ENCODE data around the gene NEK6. TPM values are rescaled to one million over a fixed set of nuclear protein-coding genes. Genes with fewer than 3 reads are reported as not detected.

NEK6 gene
- total RNA-seq, 1 donor from 2014 or later, result 14.7 TPM

DNA sequence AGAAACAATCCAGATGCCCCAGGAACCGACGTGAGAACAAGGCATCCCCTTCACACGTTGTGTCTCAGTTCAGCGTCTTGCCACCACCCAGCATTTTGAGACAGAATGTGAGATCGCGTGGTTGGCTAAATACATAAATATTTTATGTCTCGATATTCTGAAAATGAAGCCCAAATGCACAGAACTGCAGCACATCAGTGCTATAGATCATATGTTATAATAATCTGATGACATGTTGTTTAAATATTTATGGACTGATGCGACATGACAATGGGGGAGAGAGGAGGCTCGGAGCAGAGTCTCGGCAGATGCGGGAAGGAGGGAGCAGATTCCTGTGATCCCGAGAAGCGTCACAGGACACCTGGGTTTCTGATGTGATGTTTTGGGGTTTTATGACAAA, 10.9 kb downstream of the NEK6 start:
- FAIRE-seq, result no peak

DNA sequence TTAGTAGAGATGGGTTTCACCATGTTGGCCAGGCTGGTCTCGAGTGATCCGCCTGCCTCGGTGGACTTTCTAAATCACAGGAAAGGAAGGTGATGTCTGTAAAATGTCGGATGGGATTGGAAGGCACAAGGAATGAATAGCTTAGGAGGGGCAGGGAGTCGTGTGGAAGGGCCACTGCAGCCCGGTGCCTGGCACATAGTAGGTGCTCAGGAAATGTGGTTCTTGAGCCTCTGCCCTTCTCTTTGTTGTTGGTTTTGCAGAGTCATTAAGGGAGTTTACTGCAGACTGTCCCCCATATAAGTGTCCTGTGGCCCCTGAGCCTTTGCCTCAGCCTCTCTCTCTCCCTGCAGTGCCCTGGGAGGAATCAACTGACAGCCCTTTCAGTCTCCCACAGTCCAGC, 11.8 kb downstream of the NEK6 start:
- DNase-seq (ENCODE audit: low read depth) (no peak), FAIRE-seq (no peak)
- Histone ChIP-seq H3K27me3 (ENCODE audit: control insufficient read depth, insufficient read depth, low read length) (no peaks in the 10 kb centered on the region), H3K36me3 (ENCODE audit: control insufficient read depth, insufficient read depth, low read length) (peaks cover 3% of the 10 kb centered on the region), H3K4me3 (ENCODE audit: low read depth, low read length) (no peak overlapping the region)
- TF ChIP-seq, protein P1, sequence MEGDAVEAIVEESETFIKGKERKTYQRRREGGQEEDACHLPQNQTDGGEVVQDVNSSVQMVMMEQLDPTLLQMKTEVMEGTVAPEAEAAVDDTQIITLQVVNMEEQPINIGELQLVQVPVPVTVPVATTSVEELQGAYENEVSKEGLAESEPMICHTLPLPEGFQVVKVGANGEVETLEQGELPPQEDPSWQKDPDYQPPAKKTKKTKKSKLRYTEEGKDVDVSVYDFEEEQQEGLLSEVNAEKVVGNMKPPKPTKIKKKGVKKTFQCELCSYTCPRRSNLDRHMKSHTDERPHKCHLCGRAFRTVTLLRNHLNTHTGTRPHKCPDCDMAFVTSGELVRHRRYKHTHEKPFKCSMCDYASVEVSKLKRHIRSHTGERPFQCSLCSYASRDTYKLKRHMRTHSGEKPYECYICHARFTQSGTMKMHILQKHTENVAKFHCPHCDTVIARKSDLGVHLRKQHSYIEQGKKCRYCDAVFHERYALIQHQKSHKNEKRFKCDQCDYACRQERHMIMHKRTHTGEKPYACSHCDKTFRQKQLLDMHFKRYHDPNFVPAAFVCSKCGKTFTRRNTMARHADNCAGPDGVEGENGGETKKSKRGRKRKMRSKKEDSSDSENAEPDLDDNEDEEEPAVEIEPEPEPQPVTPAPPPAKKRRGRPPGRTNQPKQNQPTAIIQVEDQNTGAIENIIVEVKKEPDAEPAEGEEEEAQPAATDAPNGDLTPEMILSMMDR (IDR thresholded peaks at IDR 0.05; ENCODE audit: insufficient read depth, low read length, severe bottlenecking), result no peak

More for the DNA sequence above, 10.9 kb downstream of the NEK6 start:
- DNase-seq (ENCODE audit: low read depth), result no peak
- peaks cover 3% of the 10 kb centered on the region for H3K36me3 ChIP-seq (ENCODE audit: control insufficient read depth, insufficient read depth, low read length)
- H3K27me3 ChIP-seq (ENCODE audit: control insufficient read depth, insufficient read depth, low read length), result no peaks in the 10 kb centered on the region
- H3K4me3 ChIP-seq (ENCODE audit: low read depth, low read length), result no peak overlapping the region
- TF ChIP-seq, protein P1 (IDR thresholded peaks at IDR 0.05; ENCODE audit: insufficient read depth, low read length, severe bottlenecking), result no peak

DNA sequence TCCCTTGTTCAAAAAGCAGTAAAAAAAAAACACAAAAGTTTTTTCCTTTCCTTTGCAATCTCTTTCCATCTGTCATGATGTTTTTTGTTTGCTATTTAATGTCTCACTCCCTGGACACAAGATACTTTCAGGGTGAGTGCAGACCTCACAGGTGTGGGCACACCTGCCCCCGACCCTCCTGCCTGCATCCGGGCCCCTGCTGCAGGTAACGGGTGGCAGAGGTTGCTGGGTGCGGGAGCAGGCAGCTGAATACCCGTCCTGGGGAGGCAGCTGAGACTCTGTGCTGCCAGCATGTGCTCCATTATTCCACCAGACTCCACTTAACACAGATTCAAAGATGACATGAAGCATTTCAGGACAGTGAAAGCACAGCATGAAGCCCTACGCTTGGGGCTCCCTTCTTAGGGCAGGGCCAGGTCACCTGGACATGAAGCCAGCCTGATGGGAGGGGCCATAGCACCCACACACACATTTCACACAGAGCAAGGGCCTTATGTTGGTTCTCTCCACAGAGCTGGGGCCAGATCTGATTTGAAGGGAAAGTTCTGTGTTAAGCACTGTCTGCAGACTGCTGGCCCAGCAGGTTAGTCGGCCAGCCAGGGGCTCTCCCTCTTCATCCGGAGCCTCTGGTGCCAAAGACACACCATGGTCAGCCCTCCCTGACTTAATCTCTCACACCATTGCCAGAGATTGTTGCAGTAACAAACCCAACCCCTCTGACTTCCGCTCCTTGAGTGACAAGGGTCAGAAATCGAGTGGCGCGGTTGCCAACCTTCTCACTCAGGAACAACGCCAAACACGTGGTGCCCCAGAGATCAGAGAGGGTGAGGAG, 13.0 kb downstream of the NEK6 start:
- DNase-seq (ENCODE audit: low read depth), result no peak

DNA sequence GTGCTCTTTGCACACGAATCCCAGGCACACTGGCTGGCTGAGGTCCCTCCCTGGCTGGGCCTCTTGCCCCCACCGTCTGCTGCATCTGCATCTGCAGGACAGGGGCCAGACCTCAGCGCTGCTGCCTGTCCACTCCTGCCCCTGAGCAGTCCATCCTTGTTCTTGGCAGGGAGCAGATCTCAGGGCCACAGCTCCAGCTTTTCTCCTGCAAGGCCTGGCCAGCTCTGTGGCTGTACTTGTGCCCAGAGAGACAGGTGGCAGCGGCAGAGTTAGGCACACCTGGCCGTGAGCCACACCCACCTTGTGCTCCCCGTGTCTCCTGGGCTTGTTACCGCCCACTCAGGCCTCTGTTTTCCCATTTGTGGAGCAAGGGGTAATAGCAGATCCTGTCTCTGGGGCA, 13.9 kb downstream of the NEK6 start:
- no peak for FAIRE-seq
- H3K36me3 ChIP-seq (ENCODE audit: control insufficient read depth, insufficient read depth, low read length), result peaks cover 3% of the 10 kb centered on the region
- TF ChIP-seq, protein P1 (IDR thresholded peaks at IDR 0.05; ENCODE audit: insufficient read depth, low read length, severe bottlenecking), result no peak

More for the DNA sequence above, 13.0 kb downstream of the NEK6 start:
- H3K27me3 ChIP-seq (ENCODE audit: control insufficient read depth, insufficient read depth, low read length), result no peaks in the 10 kb centered on the region
- no peak for FAIRE-seq
- peaks cover 3% of the 10 kb centered on the region for H3K36me3 ChIP-seq (ENCODE audit: control insufficient read depth, insufficient read depth, low read length)
- no peak overlapping the region for H3K4me3 ChIP-seq (ENCODE audit: low read depth, low read length)
- TF ChIP-seq, protein P1 (IDR thresholded peaks at IDR 0.05; ENCODE audit: insufficient read depth, low read length, severe bottlenecking), result no peak

DNA sequence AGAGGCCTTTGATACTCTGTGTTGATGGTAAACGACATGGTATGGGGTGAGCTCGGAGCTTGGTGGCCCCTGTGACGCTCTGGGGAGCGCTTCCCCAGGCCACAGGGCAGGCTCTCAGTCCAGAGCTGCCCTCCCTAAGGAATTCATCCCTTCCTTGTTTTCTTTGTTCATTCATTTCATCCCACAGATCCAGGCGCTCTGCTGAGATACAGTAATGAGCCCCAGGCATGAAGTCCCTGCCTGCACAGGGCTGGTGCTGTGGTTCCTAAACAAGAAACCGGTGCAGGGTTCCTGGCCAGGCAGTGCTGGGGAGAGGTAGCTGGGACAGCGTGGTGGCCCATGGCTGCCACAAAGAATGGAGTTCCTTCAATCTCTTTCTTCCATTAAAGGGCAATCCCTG, 14.4 kb downstream of the NEK6 start:
- Histone ChIP-seq H3K36me3 (ENCODE audit: control insufficient read depth, insufficient read depth, low read length) (peaks cover 3% of the 10 kb centered on the region), H3K27me3 (ENCODE audit: control insufficient read depth, insufficient read depth, low read length) (no peaks in the 10 kb centered on the region), H3K4me3 (ENCODE audit: low read depth, low read length) (no peak overlapping the region)
- no peak for FAIRE-seq
- no peak for DNase-seq (ENCODE audit: low read depth)
- TF ChIP-seq, protein P1 (IDR thresholded peaks at IDR 0.05; ENCODE audit: insufficient read depth, low read length, severe bottlenecking), result no peak

More for the DNA sequence above, 13.9 kb downstream of the NEK6 start:
- DNase-seq (ENCODE audit: low read depth), result no peak
- Histone ChIP-seq H3K27me3 (ENCODE audit: control insufficient read depth, insufficient read depth, low read length) (no peaks in the 10 kb centered on the region), H3K4me3 (ENCODE audit: low read depth, low read length) (no peak overlapping the region)
